NOMO-1 (cell line): ENCODE data around the gene TOP2A.

ENCODE experiments used
- DNase-seq, 2 experiments: peaks; one replicate each; lab custom pipeline; 2025; ENCODE audit not compliant: unreplicated experiment in 2 of 2; lab: John Stamatoyannopoulos, UW

TOP2A gene

GRCh38 chr17:40361063-40361924, 56.4 kb downstream of the TOP2A start:
- DNase-seq = no peak

- no peak for DNase-seq
Measured at GRCh38 chr17:40360091-40360490, 57.6 kb downstream of the TOP2A start.

- peak; percentile 79 to 81 for DNase-seq
Measured at GRCh38 chr17:40358323-40359038, 59.2 kb downstream of the TOP2A start.

GRCh38 chr17:40356990-40357881, 60.5 kb downstream of the TOP2A start:
- DNase-seq = no peak

GRCh38 chr17:40355804-40356758, 61.6 kb downstream of the TOP2A start:
- DNase-seq = no peak

- peak; percentile 21 to 49 for DNase-seq
Measured at GRCh38 chr17:40355123-40355803, 62.4 kb downstream of the TOP2A start.

GRCh38 chr17:40354221-40355122, 63.2 kb downstream of the TOP2A start:
- no peak for DNase-seq

- peak; percentile 93 to 98 for DNase-seq
Measured at GRCh38 chr17:40352779-40353394, 64.8 kb downstream of the TOP2A start.

- DNase-seq = no peak
Measured at GRCh38 chr17:40352237-40352778, 65.4 kb downstream of the TOP2A start.

- DNase-seq = no peak
Measured at GRCh38 chr17:40351359-40352236, 66.1 kb downstream of the TOP2A start.

- DNase-seq = no peak
Measured at GRCh38 chr17:40350689-40351358, 66.9 kb downstream of the TOP2A start.

- no peak for DNase-seq
Measured at GRCh38 chr17:40349895-40350688, 67.6 kb downstream of the TOP2A start.

GRCh38 chr17:40349477-40349894, 68.2 kb downstream of the TOP2A start:
- no peak for DNase-seq

- DNase-seq = no peak
Measured at GRCh38 chr17:40348562-40349476, 68.9 kb downstream of the TOP2A start.
